ENCODE measurements around the gene PGAP6. TPM values are rescaled to one million over a fixed set of nuclear protein-coding genes. Genes with fewer than 3 reads are reported as not detected.
A peak's percentile ranks its signal among the peaks of the same experiment; 100 is the strongest.

PGAP6 gene
- total and polyA plus RNA-seq, 2 of the 13 experiments (the other 11 are each of a cell fraction or from before 2014, with no cell fraction given), result 52.7 to 136 TPM

GRCh38 chr16:381789-382717 is at the start of gene PGAP6 (continued):
- TF ChIP-seq ZNF556 (CRISPR knock-in tag; IDR thresholded peaks at IDR 0.05; ENCODE audit: borderline replicate concordance) (no peak), CAMTA2 (CRISPR knock-in tag; IDR thresholded peaks at IDR 0.05; ENCODE audit: borderline replicate concordance) (peak; percentile 71; the same call in 1 of the 2 replicates), ZNF530 (CRISPR knock-in tag; IDR thresholded peaks at IDR 0.05; ENCODE audit: low read depth) (no peak), TARDBP (CRISPR knock-in tag; IDR thresholded peaks at IDR 0.05) (no peak), KDM1A (CRISPR knock-in tag; IDR thresholded peaks at IDR 0.05) (no peak), POLR2G (IDR thresholded peaks at IDR 0.05; ENCODE audit: low read depth, low read length) (peak; percentile 66), TOPORS (CRISPR knock-in tag; IDR thresholded peaks at IDR 0.05) (no peak), STAT6 (CRISPR knock-in tag; IDR thresholded peaks at IDR 0.05; ENCODE audit: borderline replicate concordance) (no peak), ZKSCAN8 (CRISPR knock-in tag; IDR thresholded peaks at IDR 0.05; ENCODE audit: borderline replicate concordance) (no peak), RAD21 (CRISPR knock-in tag; IDR thresholded peaks at IDR 0.05) (0 out of 2 replicates have a peak, but pooled peaks have one; percentile 8), GPBP1L1 (CRISPR knock-in tag; IDR thresholded peaks at IDR 0.05) (no peak), HOXA5 (CRISPR knock-in tag; IDR thresholded peaks at IDR 0.05) (no peak), ZFP36L1 (CRISPR knock-in tag; IDR thresholded peaks at IDR 0.05) (no peak), ZFP62 (CRISPR knock-in tag; IDR thresholded peaks at IDR 0.05) (no peak), RFX5 (IDR thresholded peaks at IDR 0.05; ENCODE audit: low read depth, low read length) (no peak), ISL2 (CRISPR knock-in tag; IDR thresholded peaks at IDR 0.05) (0 out of 2 replicates have a peak, but pooled peaks have one; percentile 28), ZNF276 (CRISPR knock-in tag; IDR thresholded peaks at IDR 0.05; ENCODE audit: low read depth) (no peak), ATF4 (CRISPR knock-in tag; IDR thresholded peaks at IDR 0.05) (no peak), ZNF574 (CRISPR knock-in tag; IDR thresholded peaks at IDR 0.05) (peak; percentile 36; the same call in 1 of the 2 replicates)
